Suprapubic skin (tissue), 4 donors: Measurements from ENCODE around the gene WDR31. TPM values are rescaled to one million over a fixed set of nuclear protein-coding genes. Genes with fewer than 3 reads are reported as not detected.
A peak's percentile ranks its signal among the peaks of the same experiment; 100 is the strongest.
"Not testable (repeated sequence)": the region's sequence is repeated elsewhere in the genome, so short reads cannot be mapped to it uniquely, and the experiment has no call there.

Experiments used
- DNase-seq, 2 donors: peaks; one replicate each; pipeline ENCODE4 v3.0.0-alpha.2; 2019; ENCODE audit warnings: low spot score in 2 of 2
- H3K27ac ChIP-seq: fragments of 200-600 bp; sonication (generic); one replicate; pipeline ENCODE4 v1.5.1; 2019
- H3K27me3 ChIP-seq: fragments of 200-600 bp; sonication (generic); one replicate; pipeline ENCODE4 v1.5.1; 2019
- H3K36me3 ChIP-seq: fragments of 200-600 bp; sonication (generic); one replicate; pipeline ENCODE4 v1.5.1; 2019
- H3K4me1 ChIP-seq: fragments of 200-600 bp; sonication (generic); one replicate; pipeline ENCODE4 v1.5.1; 2019
- H3K4me3 ChIP-seq: fragments of 200-600 bp; sonication (generic); one replicate; pipeline ENCODE4 v1.5.1; 2019; ENCODE audit warnings: mild to moderate bottlenecking
- H3K9me3 ChIP-seq: fragments of 200-600 bp; sonication (generic); one replicate; pipeline ENCODE4 v1.5.1; 2019
- CTCF ChIP-seq, 2 donors: fragments of 200-600 bp in 1 of 2; fragments of 450-650 bp in 1 of 2; sonication (generic) in 1 of 2; IDR thresholded peaks; one replicate each; pipeline ENCODE4 v1.5.1; 2016 to 2019; ENCODE audit warnings: antibody characterized with exemption in 2 of 2, mild to moderate bottlenecking in 1 of 2, moderate library complexity in 1 of 2
- EP300 ChIP-seq: sonication (generic); formaldehyde crosslinking; IDR thresholded peaks from one replicate; pipeline ENCODE4 v1.6.1; 2017; ENCODE audit warnings: antibody characterized with exemption
- POLR2A ChIP-seq, 2 donors: fragments of 450-650 bp; IDR thresholded peaks; one replicate each; pipeline ENCODE4 v1.6.1; 2017; ENCODE audit warnings: antibody characterized with exemption in 2 of 2, mild to moderate bottlenecking in 2 of 2, moderate library complexity in 2 of 2
- POLR2AphosphoS5 ChIP-seq, 3 donors: sonication (generic); formaldehyde crosslinking; IDR thresholded peaks; one replicate each; pipeline ENCODE4 v1.6.1; 2017; ENCODE audit warnings: antibody characterized with exemption in 3 of 3
- WGBS: methylation state at CpG from one replicate; pipeline ENCODE4 v1.1.5; 2018; 5-methylcytosine and 5-hydroxymethylcytosine counted together
- total RNA-seq, 4 donors: library from RNA; depleted of rRNA; stranded (reverse); fragments of >200 nt; gene quantifications; one replicate each; pipeline ENCODE4 v1.1.0, GENCODE V29; 2016

Gene WDR31
- total RNA-seq, 4 donors from 2014 or later, result 1.2 to 3.5 (median 1.7) TPM

- H3K4me3 ChIP-seq, result no peak overlapping the region
- peak overlapping the region; percentile 77 for H3K27ac ChIP-seq
- no peaks in the 10 kb centered on the region for H3K27me3 ChIP-seq
- H3K36me3 ChIP-seq, result peaks cover 3% of the 10 kb centered on the region
- no peak for DNase-seq
- no peak for TF ChIP-seq POLR2A (IDR thresholded peaks at IDR 0.05)
- no peak for TF ChIP-seq POLR2AphosphoS5 (IDR thresholded peaks at IDR 0.05)
- TF ChIP-seq EP300, result no peak
- no peak for TF ChIP-seq CTCF (IDR thresholded peaks at IDR 0.05)
- H3K9me3 ChIP-seq, result no peaks in the 10 kb centered on the region
- WGBS, result 63% methylated on average over 8 of the region's 8 CpGs
- peaks cover 21% of the 10 kb centered on the region for H3K4me1 ChIP-seq
These were observed 41.9 kb upstream of the WDR31 start for GRCh38 chr9:113381909-113382411.

- not testable (repeated sequence) for H3K9me3 ChIP-seq, DNase-seq, H3K4me3 ChIP-seq, H3K36me3 ChIP-seq, H3K27me3 ChIP-seq
- Histone ChIP-seq H3K4me1 (peaks cover 25% of the 10 kb centered on the region), H3K27ac (peak overlapping the region; percentile 77)
- 56% methylated on average over 7 of the region's 7 CpGs for WGBS
These were observed 41.4 kb upstream of the WDR31 start for GRCh38 chr9:113381441-113381840.

GRCh38 chr9:113380869-113381378 lies 40.8 kb upstream of the WDR31 start:
- Histone ChIP-seq H3K27me3 (no peaks in the 10 kb centered on the region), H3K9me3 (no peaks in the 10 kb centered on the region), H3K36me3 (no peaks in the 10 kb centered on the region), H3K4me3 (no peak overlapping the region), H3K4me1 (peaks cover 30% of the 10 kb centered on the region), H3K27ac (peak overlapping the region; percentile 77)
- no peak for TF ChIP-seq EP300
- TF ChIP-seq POLR2AphosphoS5 (IDR thresholded peaks at IDR 0.05), result no peak
- no peak for TF ChIP-seq CTCF (IDR thresholded peaks at IDR 0.05)
- TF ChIP-seq POLR2A (IDR thresholded peaks at IDR 0.05), result no peak
- no peak for DNase-seq
- WGBS, result 46% methylated on average over 1 of the region's 1 CpG

- not testable (repeated sequence) for H3K9me3 ChIP-seq, H3K27me3 ChIP-seq, H3K36me3 ChIP-seq, H3K4me3 ChIP-seq, DNase-seq, H3K27ac ChIP-seq
- WGBS, result 86% methylated on average over 2 of the region's 2 CpGs
- H3K4me1 ChIP-seq, result peaks cover 40% of the 10 kb centered on the region
These were observed 39.7 kb upstream of the WDR31 start for GRCh38 chr9:113379829-113380210.

- not testable (repeated sequence) for H3K27ac ChIP-seq, H3K9me3 ChIP-seq, H3K36me3 ChIP-seq, H3K27me3 ChIP-seq, H3K4me3 ChIP-seq, DNase-seq
- WGBS, result 82% methylated on average over 24 of the region's 24 CpGs
- peaks cover 40% of the 10 kb centered on the region for H3K4me1 ChIP-seq
These were observed 39.2 kb upstream of the WDR31 start for GRCh38 chr9:113379094-113379828.

GRCh38 chr9:113376634-113377567 lies 36.8 kb upstream of the WDR31 start, which contains the start of gene HDHD3:
HDHD3 (minus strand) TSS chr9:113376986; CDS start chr9:113374354, 2,632 bp downstream.
- Histone ChIP-seq H3K9me3 (no peaks in the 10 kb centered on the region), H3K4me3 (peak within 1 kb of the TSS; percentile 90), H3K4me1 (peaks cover 34% of the 10 kb centered on the region), H3K36me3 (peaks cover 24% of the 10 kb centered on the region), H3K27ac (peak within 1 kb of the TSS; percentile 89), H3K27me3 (no peaks in the 10 kb centered on the region)
- WGBS, result 3% methylated on average over 57 of the region's 74 CpGs
- DNase-seq, result peak; percentile 89 to 90
- no peak for TF ChIP-seq CTCF (IDR thresholded peaks at IDR 0.05)
